ENCODE measurements around the gene SLC5A1.

SLC5A1 gene

GRCh38 chr22:32042924-32043323 lies at the start of gene SLC5A1:
TSS of gene SLC5A1 (plus strand) at chr22:32043261. CDS start at chr22:32043282, 21 bp downstream.
- no peak for DNase-seq (ENCODE audit: low read depth)

- no peak for DNase-seq (ENCODE audit: low read depth)
Observed at GRCh38 chr22:31995046-31995445, 48.0 kb upstream of the SLC5A1 start.

- DNase-seq (ENCODE audit: low read depth), result no peak
Observed at GRCh38 chr22:31995807-31996206, 47.3 kb upstream of the SLC5A1 start.

- no peak for DNase-seq (ENCODE audit: low read depth)
Observed at GRCh38 chr22:31998784-31999385, 44.2 kb upstream of the SLC5A1 start.

- DNase-seq (ENCODE audit: low read depth), result no peak
Observed at GRCh38 chr22:32000181-32000580, 42.9 kb upstream of the SLC5A1 start.

GRCh38 chr22:32005453-32005852 lies 37.6 kb upstream of the SLC5A1 start:
- peak; percentile 51 for DNase-seq (ENCODE audit: low read depth)

GRCh38 chr22:32013200-32013599 lies 29.9 kb upstream of the SLC5A1 start:
- DNase-seq (ENCODE audit: low read depth), result no peak

GRCh38 chr22:32016081-32016480 lies 27.0 kb upstream of the SLC5A1 start:
- DNase-seq (ENCODE audit: low read depth), result no peak

GRCh38 chr22:32018056-32018455 lies 25.0 kb upstream of the SLC5A1 start:
- DNase-seq (ENCODE audit: low read depth), result no peak

- peak; percentile 83 for DNase-seq (ENCODE audit: low read depth)
Observed at GRCh38 chr22:32020117-32020516, 22.9 kb upstream of the SLC5A1 start.

- no peak for DNase-seq (ENCODE audit: low read depth)
Observed at GRCh38 chr22:32021716-32022115, 21.3 kb upstream of the SLC5A1 start.

- no peak for DNase-seq (ENCODE audit: low read depth)
Observed at GRCh38 chr22:32023251-32023827, 19.7 kb upstream of the SLC5A1 start.

- DNase-seq (ENCODE audit: low read depth), result no peak
Observed at GRCh38 chr22:32024796-32025195, 18.3 kb upstream of the SLC5A1 start.

GRCh38 chr22:32030518-32031247 lies 12.4 kb upstream of the SLC5A1 start:
- no peak for DNase-seq (ENCODE audit: low read depth)

- no peak for DNase-seq (ENCODE audit: low read depth)
Observed at GRCh38 chr22:32031466-32031865, 11.6 kb upstream of the SLC5A1 start.

- no peak for DNase-seq (ENCODE audit: low read depth)
Observed at GRCh38 chr22:32034275-32034674, 8.8 kb upstream of the SLC5A1 start.

GRCh38 chr22:32037236-32037635 lies 5.8 kb upstream of the SLC5A1 start:
- peak; percentile 1 for DNase-seq (ENCODE audit: low read depth)

- DNase-seq (ENCODE audit: low read depth), result no peak
Observed at GRCh38 chr22:32040324-32040904, 2.6 kb upstream of the SLC5A1 start.

GRCh38 chr22:32043391-32043790 lies 330 bp downstream of the SLC5A1 start:
- DNase-seq (ENCODE audit: low read depth), result no peak

GRCh38 chr22:32044477-32044876 lies 1.4 kb downstream of the SLC5A1 start:
- DNase-seq (ENCODE audit: low read depth), result no peak

GRCh38 chr22:32044913-32045312 lies 1.9 kb downstream of the SLC5A1 start:
- no peak for DNase-seq (ENCODE audit: low read depth)

GRCh38 chr22:32048069-32048468 lies 5.0 kb downstream of the SLC5A1 start:
- no peak for DNase-seq (ENCODE audit: low read depth)

All from EH (cell line).